HepG2 (cell line): ENCODE results near the gene CRYBA2. TPM values are rescaled to one million over a fixed set of nuclear protein-coding genes. Genes with fewer than 3 reads are reported as not detected.

Source experiments
- ATAC-seq: fragments of 200-7000 bp; cut with Tn5 transposase; 3 replicates; pipeline ENCODE4 v1.9.1; 2020; ENCODE audit warnings: mild to moderate bottlenecking, moderate library complexity
- BruUV-seq: library from RNA; stranded (reverse); fragments of 400-500 nt; replicated peaks from 2 replicates; lab custom pipeline; 2021; lab: Mats Ljungman, UMichigan
- CTCF ChIA-PET: fragments of 300-600 bp; formaldehyde crosslinking; extraction: SDS; loops from one replicate; lab custom pipeline; 2021; ENCODE audit warnings: low total read pairs, inconsistent platforms, low intra/inter-chr PET ratio; lab: Yijun Ruan, JAX
- POLR2A ChIA-PET: fragments of 350-600 bp; sonication (Branson Sonifier 250); formaldehyde crosslinking; loops from one replicate; lab custom pipeline; 2020; ENCODE audit warnings: antibody characterized with exemption, inconsistent platforms; lab: Yijun Ruan, JAX
- DNase-seq: peaks from one replicate; pipeline ENCODE4 v3.0.0-alpha.2; 2015; ENCODE audit warnings: low spot score
- FAIRE-seq: peaks from 3 replicates; lab custom pipeline; 2011; peaks lifted over from hg19 to GRCh38; lab: Jason Lieb, UNC
- H2AFZ ChIP-seq: one replicate; pipeline ENCODE4 v1.6.1; 2011; ENCODE audit warnings: low read length, inconsistent platforms
- H3K27ac ChIP-seq: fragments of 300-600 bp; 3 replicates; pipeline ENCODE4 v1.8.0; 2011; ENCODE audit warnings: mixed run types, mild to moderate bottlenecking, mixed read lengths, low read length, inconsistent platforms; ENCODE audit not compliant: insufficient read depth; ENCODE audit errors: extremely low read length
- H3K27me3 ChIP-seq, 2 experiments: fragments of 200-600 bp in 1 of 2; 2 replicates in 1 of 2; 3 replicates in 1 of 2; pipeline versions ENCODE4 v1.6.0 to v1.8.0; 2011; ENCODE audit warnings: low read length in 2 of 2, mild to moderate bottlenecking in 2 of 2, moderate library complexity in 2 of 2, inconsistent platforms in 1 of 2; ENCODE audit not compliant: insufficient read depth in 2 of 2, control insufficient read depth in 1 of 2
- H3K36me3 ChIP-seq, 2 experiments: fragments of 200-600 bp in 1 of 2; replicated peaks in 1 of 2; 2 replicates in 1 of 2; 3 replicates in 1 of 2; pipeline versions ENCODE4 v1.5.1 to v1.8.0; 2011; ENCODE audit warnings: low read length in 2 of 2, inconsistent platforms in 1 of 2; ENCODE audit not compliant: insufficient read depth in 2 of 2, control insufficient read depth in 1 of 2
- H3K4me1 ChIP-seq: 2 replicates; pipeline ENCODE4 v1.5.1; 2012; ENCODE audit warnings: low read length, inconsistent platforms; ENCODE audit not compliant: insufficient read depth
- H3K4me2 ChIP-seq: 2 replicates; pipeline ENCODE4 v1.6.0; 2011; ENCODE audit warnings: low read depth, low read length, inconsistent platforms
- H3K4me3 ChIP-seq, 3 experiments: fragments of 200-600 bp in 1 of 3; sonication (generic), shearing (Covaris generic) in 1 of 3; replicated peaks in 1 of 3; 2 replicates each; pipeline ENCODE4 v1.5.1; 2011 to 2016; ENCODE audit warnings: low read length in 3 of 3, inconsistent platforms in 2 of 3, low read depth in 2 of 3, mild to moderate bottlenecking in 2 of 3, control low read depth in 1 of 3, mixed read lengths in 1 of 3; ENCODE audit not compliant: insufficient read depth in 1 of 3
- H3K79me2 ChIP-seq: one replicate; pipeline ENCODE4 v1.6.1; 2011; ENCODE audit warnings: low read length, inconsistent platforms; ENCODE audit not compliant: insufficient read depth
- H3K9ac ChIP-seq: 2 replicates; pipeline ENCODE4 v1.6.0; 2011; ENCODE audit warnings: mild to moderate bottlenecking, low read depth, low read length, inconsistent platforms; ENCODE audit not compliant: insufficient read depth
- H3K9me3 ChIP-seq: 2 replicates; pipeline ENCODE4 v1.5.1; 2012; ENCODE audit warnings: mild to moderate bottlenecking, low read length
- H4K20me1 ChIP-seq: 2 replicates; pipeline ENCODE4 v1.6.0; 2011; ENCODE audit warnings: inconsistent platforms, mild to moderate bottlenecking, low read length, moderate library complexity; ENCODE audit not compliant: insufficient read depth
- CBFB ChIP-seq: sonication (generic); formaldehyde crosslinking; IDR thresholded peaks from 2 replicates; pipeline ENCODE4 v1.4.0; 2020; ENCODE audit warnings: missing genetic modification reagents
- DR1 ChIP-seq: sonication (generic); formaldehyde crosslinking; IDR thresholded peaks from 2 replicates; pipeline ENCODE4 v1.8.0; 2021; ENCODE audit warnings: mild to moderate bottlenecking, missing genetic modification reagents, inconsistent platforms
- EZH2 ChIP-seq: conservative IDR thresholded peaks from 2 replicates; pipeline ENCODE4 v1.6.1; 2012; ENCODE audit warnings: mild to moderate bottlenecking, low read depth, low read length, moderate library complexity
- HOMEZ ChIP-seq: IDR thresholded peaks from 2 replicates; pipeline ENCODE4 v1.6.1; 2016; ENCODE audit warnings: low read depth
- ISX ChIP-seq: sonication (generic); formaldehyde crosslinking; conservative IDR thresholded peaks from 2 replicates; pipeline ENCODE4 v1.5.0; 2020; ENCODE audit warnings: missing genetic modification reagents
- RARA ChIP-seq: IDR thresholded peaks from 2 replicates; pipeline ENCODE4 v1.6.1; 2016; ENCODE audit warnings: missing genetic modification reagents, missing compliant biosample characterization
- SIN3A ChIP-seq: IDR thresholded peaks from 2 replicates; pipeline ENCODE4 v1.6.1; 2011; ENCODE audit warnings: low read depth, mild to moderate bottlenecking, control low read depth, low read length, borderline replicate concordance
- SP1 ChIP-seq, 2 experiments: fragments of 450-650 bp in 1 of 2; sonication (generic) in 1 of 2; formaldehyde crosslinking in 1 of 2; IDR thresholded peaks; 2 replicates each; pipeline versions ENCODE4 v1.4.0 to v1.6.1; 2016 to 2020; ENCODE audit warnings: missing genetic modification reagents in 1 of 2
- TCF7 ChIP-seq: sonication (generic); IDR thresholded peaks from 2 replicates; pipeline ENCODE4 v1.6.1; 2016; ENCODE audit warnings: antibody characterized with exemption, low read depth
- TCF7L2 ChIP-seq: IDR thresholded peaks from 2 replicates; pipeline ENCODE4 v1.6.1; 2011; ENCODE audit warnings: mild to moderate bottlenecking, low read depth, low read length, moderate library complexity
- ZNF10 ChIP-seq: sonication (generic); formaldehyde crosslinking; IDR thresholded peaks from 2 replicates; pipeline ENCODE4 v1.4.0; 2020; ENCODE audit warnings: mild to moderate bottlenecking, low read depth, missing genetic modification reagents, borderline replicate concordance
- ZNF451 ChIP-seq: sonication (generic); formaldehyde crosslinking; IDR thresholded peaks from 2 replicates; pipeline ENCODE4 v1.5.0; 2020; ENCODE audit warnings: mild to moderate bottlenecking, missing genetic modification reagents
- ZNF503 ChIP-seq: sonication (generic); formaldehyde crosslinking; IDR thresholded peaks from 2 replicates; pipeline ENCODE4 v1.4.0; 2020; ENCODE audit warnings: missing genetic modification reagents
- ZNF569 ChIP-seq: sonication (generic); formaldehyde crosslinking; IDR thresholded peaks from 2 replicates; pipeline ENCODE4 v1.5.0; 2020; ENCODE audit warnings: mild to moderate bottlenecking, missing genetic modification reagents, moderate library complexity, borderline replicate concordance
- ZNF772 ChIP-seq: sonication (generic); formaldehyde crosslinking; IDR thresholded peaks from 2 replicates; pipeline ENCODE4 v1.5.0; 2020; ENCODE audit warnings: mild to moderate bottlenecking, missing genetic modification reagents
- WGBS: methylation state at CpG from one replicate; pipeline ENCODE4 v1.1.6; 2017; ENCODE audit warnings: low lambda C conversion rate; 5-methylcytosine and 5-hydroxymethylcytosine counted together
- in situ Hi-C: cut with HindIII; loops from 2 replicates; pipeline ENCODE4 v1.10.0; 2017; ENCODE audit warnings: low pct_unique_long_range_greater_than_20kb; ENCODE audit not compliant: extremely low pct_ligation_motif_present
- intact Hi-C: fragments of 100-400 bp; cut with micrococcal nuclease; formaldehyde crosslinking; loops from one replicate; pipeline ENCODE4 v1.10.0; 2022; ENCODE audit not compliant: unreplicated experiment
- polyA plus RNA-seq, 8 experiments: library from polyadenylated mRNA; depleted of rRNA in 3 of 8; stranded (reverse) in 7 of 8; unstranded in 1 of 8; fragments of >200 nt; fragmentation: Illumina TruSeq in 4 of 8; extraction: Trizol in 4 of 8; gene quantifications; 2 replicates each; pipeline versions ENCODE4 v1.2.1 to v1.2.3, GENCODE V29; 2011 to 2016; ENCODE audit warnings: low read depth in 4 of 8, missing spikeins in 1 of 8, mixed read lengths in 1 of 8; ENCODE audit not compliant: insufficient read depth in 1 of 8
- total RNA-seq, 5 experiments: library from RNA; depleted of rRNA; stranded (reverse); fragments of >200 nt; fragmentation: Illumina TruSeq; extraction: Trizol; gene quantifications; 2 replicates each; pipeline ENCODE4 v1.2.3, GENCODE V29; 2016; ENCODE audit warnings: low read depth in 1 of 5

The CRYBA2 gene
- total and polyA plus RNA-seq, 2 of the 13 experiments (the other 11 are each of a cell fraction or from before 2014, with no cell fraction given): not detected

GRCh38 chr2:218984239-218985020, 8.8 kb downstream of the CRYBA2 start:
- Histone ChIP-seq H3K4me1 (peaks cover 11% of the 10 kb centered on the region; the same call in 1 of the 2 replicates), H3K9ac (no peak overlapping the region), H3K4me2 (no peak overlapping the region), H3K36me3 (no peaks in the 10 kb centered on the region), H3K79me2 (no peaks in the 10 kb centered on the region), H3K27ac (no peak overlapping the region), H3K9me3 (no peaks in the 10 kb centered on the region), H3K4me3 (no peak overlapping the region), H2AFZ (no peak overlapping the region), H3K27me3 (peaks cover 42 to 85% of the 10 kb centered on the region in 2 experiments), H4K20me1 (peaks cover 10% of the 10 kb centered on the region; the same call in 1 of the 2 replicates)
- ATAC-seq: no peak
- in situ Hi-C loops (no loop called here), intact Hi-C loops (loop anchor here (10.0 kb wide), 1 partner anchor 120 kb away; no protein-coding TSS in a partner anchor)
- no peak for DNase-seq
- no peak for FAIRE-seq
- TF ChIP-seq DR1 (CRISPR knock-in tag): no peak
- peak; percentile 60 for TF ChIP-seq EZH2
- 22% methylated on average over 45 of the region's 50 CpGs for WGBS
- CTCF ChIA-PET: no interaction called here
- POLR2A ChIA-PET: no interaction called here
- BruUV-seq: no TSS peak

GRCh38 chr2:218983934-218984238, 9.3 kb downstream of the CRYBA2 start:
- H3K27me3 ChIP-seq: peaks cover 40 to 82% of the 10 kb centered on the region in 2 experiments
- H3K9me3 ChIP-seq: no peaks in the 10 kb centered on the region
- WGBS: 33% methylated on average over 10 of the region's 10 CpGs
- no peak for ATAC-seq
- in situ Hi-C loops: no loop called here
- no peak overlapping the region for H2AFZ ChIP-seq
- H3K9ac ChIP-seq: no peak overlapping the region
- BruUV-seq: no TSS peak
- no peak for DNase-seq
- no peak for TF ChIP-seq ZNF569 (CRISPR knock-in tag)
- TF ChIP-seq ZNF10 (CRISPR knock-in tag): no peak
- TF ChIP-seq ZNF451 (CRISPR knock-in tag): no peak
- TF ChIP-seq ZNF772: no peak
- TF ChIP-seq SP1 (IDR thresholded peaks at IDR 0.05): no peak
- no peak for TF ChIP-seq SP1 (CRISPR knock-in tag; IDR thresholded peaks at IDR 0.05)
- no peak for TF ChIP-seq ISX (CRISPR knock-in tag)
- TF ChIP-seq TCF7: no peak
- TF ChIP-seq HOMEZ (CRISPR knock-in tag): no peak
- no peak for TF ChIP-seq CBFB (CRISPR knock-in tag)
- TF ChIP-seq SIN3A: no peak
- TF ChIP-seq ZNF503: no peak
- no peak for TF ChIP-seq TCF7L2
- no peak for TF ChIP-seq RARA (CRISPR knock-in tag)
- TF ChIP-seq, all 625 proteins: peak for 0
- H3K4me1 ChIP-seq: peaks cover 11% of the 10 kb centered on the region; the same call in 1 of the 2 replicates
- H3K36me3 ChIP-seq: no peaks in the 10 kb centered on the region
- H3K79me2 ChIP-seq: no peaks in the 10 kb centered on the region
- CTCF ChIA-PET: no interaction called here
- intact Hi-C loops: loop anchor here (10.0 kb wide), 1 partner anchor 119 kb away; no protein-coding TSS in a partner anchor
- FAIRE-seq: no peak
- H3K4me2 ChIP-seq: no peak overlapping the region
- POLR2A ChIA-PET: no interaction called here
- no peak overlapping the region for H3K27ac ChIP-seq
- H3K4me3 ChIP-seq: no peak overlapping the region
- peaks cover 10% of the 10 kb centered on the region; the same call in 1 of the 2 replicates for H4K20me1 ChIP-seq
